Gastroesophageal sphincter (tissue), 4 donors: ENCODE data around the gene LEMD2. TPM values are rescaled to one million over a fixed set of nuclear protein-coding genes. Genes with fewer than 3 reads are reported as not detected.

Experiments used
- ATAC-seq: fragments of 150-250 bp; one replicate; pipeline ENCODE4 v1.9.1; 2016; ENCODE audit warnings: mild to moderate bottlenecking, moderate library complexity
- H3K27ac ChIP-seq, 4 donors: fragments of 200-600 bp; sonication (generic) in 3 of 4; 1 replicate in 3 of 4; 2 replicates in 1 of 4; pipeline ENCODE4 v1.5.1; 2016 to 2019
- H3K27me3 ChIP-seq: fragments of 200-600 bp; sonication (generic); one replicate; pipeline ENCODE4 v1.5.1; 2019
- H3K36me3 ChIP-seq, 2 donors: fragments of 200-600 bp; sonication (generic); one replicate each; pipeline ENCODE4 v1.5.1; 2019; ENCODE audit warnings: control low read depth in 1 of 2
- H3K4me1 ChIP-seq, 3 donors: fragments of 200-600 bp; sonication (generic); 1 replicate in 2 of 3; 2 replicates in 1 of 3; pipeline ENCODE4 v1.5.1; 2016 to 2019; ENCODE audit warnings: control low read depth in 2 of 3
- H3K4me3 ChIP-seq, 2 donors: fragments of 200-600 bp; sonication (generic); one replicate each; pipeline ENCODE4 v1.5.1; 2019; ENCODE audit warnings: mild to moderate bottlenecking in 1 of 2, moderate library complexity in 1 of 2
- H3K9me3 ChIP-seq, 3 donors: fragments of 200-600 bp; sonication (generic); one replicate each; pipeline ENCODE4 v1.5.1; 2017 to 2019; ENCODE audit warnings: control low read depth in 2 of 3
- CTCF ChIP-seq, 4 experiments: fragments of 200-600 bp in 2 of 4; fragments of 450-650 bp in 2 of 4; sonication (generic) in 1 of 4; IDR thresholded peaks; one replicate each; pipeline ENCODE4 v1.5.1; 2017 to 2019; ENCODE audit warnings: antibody characterized with exemption in 4 of 4, mild to moderate bottlenecking in 2 of 4, moderate library complexity in 2 of 4
- EP300 ChIP-seq: sonication (generic); formaldehyde crosslinking; IDR thresholded peaks from one replicate; pipeline ENCODE4 v1.6.1; 2017; ENCODE audit warnings: antibody characterized with exemption, mild to moderate bottlenecking
- POLR2A ChIP-seq, 2 donors: fragments of 450-650 bp; IDR thresholded peaks; one replicate each; pipeline ENCODE4 v1.6.1; 2017; ENCODE audit warnings: antibody characterized with exemption in 2 of 2, mild to moderate bottlenecking in 2 of 2, moderate library complexity in 1 of 2
- POLR2AphosphoS5 ChIP-seq: sonication (generic); formaldehyde crosslinking; IDR thresholded peaks from one replicate; pipeline ENCODE4 v1.6.1; 2017; ENCODE audit warnings: antibody characterized with exemption
- WGBS, 2 donors: methylation state at CpG; one replicate each; pipeline ENCODE4 v1.1.5; 2018; ENCODE audit warnings: low coverage in 1 of 2; 5-methylcytosine and 5-hydroxymethylcytosine counted together
- total RNA-seq, 4 donors: library from RNA; depleted of rRNA; stranded (reverse); fragments of >200 nt; gene quantifications; one replicate each; pipeline ENCODE4 v1.1.0, GENCODE V29; 2016

The LEMD2 gene
- total RNA-seq, 4 donors from 2014 or later, result 47.3 to 50.9 (median 49.9) TPM

GRCh38 chr6:33800248-33800969 lies 11.5 kb upstream of the LEMD2 start:
- no peak for ATAC-seq
- Histone ChIP-seq H3K27ac (no peak overlapping the region), H3K4me1 (no peaks in the 10 kb centered on the region), H3K9me3 (no peaks in the 10 kb centered on the region), H3K4me3 (no peak overlapping the region), H3K36me3 (no peaks in the 10 kb centered on the region), H3K27me3 (peaks cover 98% of the 10 kb centered on the region)
- no peak for TF ChIP-seq EP300
- 61 to 82% methylated on average over 5 to 7 of the region's 13 CpGs for WGBS, 2 donors

- no peak overlapping the region for H3K4me3 ChIP-seq
- no peaks in the 10 kb centered on the region for H3K36me3 ChIP-seq
- ATAC-seq, result no peak
- WGBS, 2 donors, result 60 to 76% methylated on average over 1 to 3 of the region's 4 CpGs
- no peaks in the 10 kb centered on the region for H3K9me3 ChIP-seq
- TF ChIP-seq POLR2AphosphoS5 (no peak), EP300 (no peak), CTCF (IDR thresholded peaks at IDR 0.05) (no peak), POLR2A (IDR thresholded peaks at IDR 0.05) (no peak)
- H3K27me3 ChIP-seq, result peaks cover 97% of the 10 kb centered on the region
- no peaks in the 10 kb centered on the region for H3K4me1 ChIP-seq
- no peak overlapping the region for H3K27ac ChIP-seq
Measured at GRCh38 chr6:33799454-33800113, 10.7 kb upstream of the LEMD2 start.

GRCh38 chr6:33798343-33798848 lies 9.5 kb upstream of the LEMD2 start:
- Histone ChIP-seq H3K27me3 (peaks cover 97% of the 10 kb centered on the region), H3K27ac (no peak overlapping the region), H3K36me3 (no peaks in the 10 kb centered on the region), H3K4me1 (no peaks in the 10 kb centered on the region), H3K4me3 (no peak overlapping the region), H3K9me3 (no peaks in the 10 kb centered on the region)
- no peak for TF ChIP-seq POLR2AphosphoS5
- no peak for TF ChIP-seq POLR2A (IDR thresholded peaks at IDR 0.05)
- TF ChIP-seq EP300, result no peak
- TF ChIP-seq CTCF (IDR thresholded peaks at IDR 0.05), result no peak
- WGBS, 2 donors, result 42 to 74% methylated on average over 1 to 8 of the region's 13 CpGs
- ATAC-seq, result no peak

- no peak overlapping the region for H3K4me3 ChIP-seq
- 75 to 79% methylated on average over 9 of the region's 10 CpGs for WGBS, 2 donors
- no peaks in the 10 kb centered on the region for H3K9me3 ChIP-seq
- H3K27me3 ChIP-seq, result peaks cover 95% of the 10 kb centered on the region
- ATAC-seq, result no peak
- no peak overlapping the region for H3K27ac ChIP-seq
- no peak for TF ChIP-seq CTCF (IDR thresholded peaks at IDR 0.05)
- TF ChIP-seq POLR2AphosphoS5, result no peak
- no peak for TF ChIP-seq POLR2A (IDR thresholded peaks at IDR 0.05)
- TF ChIP-seq EP300, result no peak
- H3K4me1 ChIP-seq, result no peaks in the 10 kb centered on the region
- no peaks in the 10 kb centered on the region for H3K36me3 ChIP-seq
Measured at GRCh38 chr6:33797626-33798342, 8.9 kb upstream of the LEMD2 start.

- ATAC-seq, result no peak
- WGBS, 2 donors, result 28 to 83% methylated on average over 1 to 4 of the region's 14 CpGs
- no peaks in the 10 kb centered on the region for H3K9me3 ChIP-seq
- H3K27me3 ChIP-seq, result peaks cover 68% of the 10 kb centered on the region
- H3K36me3 ChIP-seq, result no peaks in the 10 kb centered on the region
- no peak overlapping the region for H3K27ac ChIP-seq
- TF ChIP-seq CTCF (IDR thresholded peaks at IDR 0.05) (no peak), EP300 (no peak), POLR2AphosphoS5 (no peak), POLR2A (IDR thresholded peaks at IDR 0.05) (no peak)
- H3K4me1 ChIP-seq, result no peaks in the 10 kb centered on the region
- H3K4me3 ChIP-seq, result no peak overlapping the region
Measured at GRCh38 chr6:33794910-33795623, 6.1 kb upstream of the LEMD2 start.
